Measurements from ENCODE around the gene WDR20.

DNA sequence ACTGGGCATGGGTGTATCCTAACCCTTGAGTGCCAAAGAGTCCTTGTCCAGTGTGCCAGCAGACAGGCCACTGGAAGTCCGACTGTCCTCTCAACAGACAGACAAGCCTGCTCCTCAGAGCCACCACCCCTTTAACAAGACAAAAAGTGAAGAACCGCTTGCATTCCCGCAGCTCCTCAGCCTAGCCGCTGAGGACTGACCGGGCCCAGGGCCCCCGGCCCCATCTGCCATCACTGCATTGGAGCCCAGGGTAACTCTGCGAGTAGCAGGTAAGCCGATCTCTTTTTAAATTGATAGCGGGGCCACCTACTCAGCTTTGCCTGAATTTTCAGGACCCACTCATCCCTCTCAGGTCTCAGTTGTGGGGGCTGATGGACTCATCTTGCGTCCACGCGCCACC, 96.3 kb downstream of the WDR20 start:
- no peak for TF ChIP-seq EZH2 (IDR thresholded peaks at IDR 0.05; ENCODE audit: low read length)
- TF ChIP-seq, protein P1, sequence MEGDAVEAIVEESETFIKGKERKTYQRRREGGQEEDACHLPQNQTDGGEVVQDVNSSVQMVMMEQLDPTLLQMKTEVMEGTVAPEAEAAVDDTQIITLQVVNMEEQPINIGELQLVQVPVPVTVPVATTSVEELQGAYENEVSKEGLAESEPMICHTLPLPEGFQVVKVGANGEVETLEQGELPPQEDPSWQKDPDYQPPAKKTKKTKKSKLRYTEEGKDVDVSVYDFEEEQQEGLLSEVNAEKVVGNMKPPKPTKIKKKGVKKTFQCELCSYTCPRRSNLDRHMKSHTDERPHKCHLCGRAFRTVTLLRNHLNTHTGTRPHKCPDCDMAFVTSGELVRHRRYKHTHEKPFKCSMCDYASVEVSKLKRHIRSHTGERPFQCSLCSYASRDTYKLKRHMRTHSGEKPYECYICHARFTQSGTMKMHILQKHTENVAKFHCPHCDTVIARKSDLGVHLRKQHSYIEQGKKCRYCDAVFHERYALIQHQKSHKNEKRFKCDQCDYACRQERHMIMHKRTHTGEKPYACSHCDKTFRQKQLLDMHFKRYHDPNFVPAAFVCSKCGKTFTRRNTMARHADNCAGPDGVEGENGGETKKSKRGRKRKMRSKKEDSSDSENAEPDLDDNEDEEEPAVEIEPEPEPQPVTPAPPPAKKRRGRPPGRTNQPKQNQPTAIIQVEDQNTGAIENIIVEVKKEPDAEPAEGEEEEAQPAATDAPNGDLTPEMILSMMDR (optimal IDR thresholded peaks at IDR 0.05 in 1 of 3, IDR thresholded peaks at IDR 0.05 in 1 of 3, conservative IDR thresholded peaks at IDR 0.05 in 1 of 3; ENCODE audit: extremely low read depth in 1 of 3, insufficient read depth in 2 of 3, low read length in 3 of 3) = no peak
